ENCODE data around the gene TUSC2. TPM values are rescaled to one million over a fixed set of nuclear protein-coding genes. Genes with fewer than 3 reads are reported as not detected.

TUSC2 gene
- total RNA-seq, 1 donor, result 22.0 TPM

- DNase-seq (ENCODE audit: low read depth), result no peak
- H3K4me3 ChIP-seq (ENCODE audit: low read depth, low read length), result peak overlapping the region; percentile 97
- TF ChIP-seq CTCF (IDR thresholded peaks at IDR 0.05; ENCODE audit: insufficient read depth, low read depth, low read length), result no peak
These were observed 22.1 kb upstream of the TUSC2 start for GRCh38 chr3:50350213-50350526.

- H3K4me3 ChIP-seq (ENCODE audit: low read depth, low read length), result no peak overlapping the region
- DNase-seq (ENCODE audit: low read depth), result peak; percentile 72
- TF ChIP-seq CTCF (IDR thresholded peaks at IDR 0.05; ENCODE audit: insufficient read depth, low read depth, low read length), result peak; percentile 61
These were observed 19.3 kb upstream of the TUSC2 start for GRCh38 chr3:50347187-50347813.

- no peak for TF ChIP-seq CTCF (IDR thresholded peaks at IDR 0.05; ENCODE audit: insufficient read depth, low read depth, low read length)
- peak within 1 kb of the TSS; percentile 59 for H3K4me3 ChIP-seq (ENCODE audit: low read depth, low read length)
- DNase-seq (ENCODE audit: low read depth), result peak; percentile 51
These were observed 17.7 kb upstream of the TUSC2 start, which contains the start of gene ZMYND10 for GRCh38 chr3:50345586-50346234. Gene ZMYND10, minus strand, starts transcription at chr3:50345732. Its CDS starts 153 bp downstream, at chr3:50345579.

GRCh38 chr3:50345008-50345407, 17.0 kb upstream of the TUSC2 start:
- no peak for TF ChIP-seq CTCF (IDR thresholded peaks at IDR 0.05; ENCODE audit: insufficient read depth, low read depth, low read length)
- H3K4me3 ChIP-seq (ENCODE audit: low read depth, low read length), result peak overlapping the region; percentile 59

GRCh38 chr3:50342813-50343633, 15.0 kb upstream of the TUSC2 start:
- no peak overlapping the region for H3K4me3 ChIP-seq (ENCODE audit: low read depth, low read length)
- no peak for TF ChIP-seq CTCF (IDR thresholded peaks at IDR 0.05; ENCODE audit: insufficient read depth, low read depth, low read length)
- no peak for DNase-seq (ENCODE audit: low read depth)

More at GRCh38 chr3:50345008-50345407, 17.0 kb upstream of the TUSC2 start:
- DNase-seq (ENCODE audit: low read depth), result no peak

GRCh38 chr3:50341996-50342650, 14.1 kb upstream of the TUSC2 start:
- no peak overlapping the region for H3K4me3 ChIP-seq (ENCODE audit: low read depth, low read length)
- TF ChIP-seq CTCF (IDR thresholded peaks at IDR 0.05; ENCODE audit: insufficient read depth, low read depth, low read length), result no peak

More at GRCh38 chr3:50341996-50342650, 14.1 kb upstream of the TUSC2 start:
- DNase-seq (ENCODE audit: low read depth), result no peak
